GM10847 (cell line): ENCODE results near the gene GNL3.

Experiments used
- POLR2A ChIP-seq: IDR thresholded peaks from 2 replicates; pipeline ENCODE4 v1.6.1; 2011; ENCODE audit not compliant: insufficient read length; ENCODE audit errors: extremely low read depth

The GNL3 gene

GRCh38 chr3:52679811-52680210 is 6.0 kb upstream of the GNL3 start:
- TF ChIP-seq POLR2A = no peak

- TF ChIP-seq POLR2A = no peak
Observed at GRCh38 chr3:52681596-52681995, 4.2 kb upstream of the GNL3 start.

GRCh38 chr3:52682016-52682415 is 3.8 kb upstream of the GNL3 start:
- no peak for TF ChIP-seq POLR2A

- TF ChIP-seq POLR2A = no peak
Observed at GRCh38 chr3:52683611-52684010, 2.2 kb upstream of the GNL3 start.

GRCh38 chr3:52684184-52684583 is 1.6 kb upstream of the GNL3 start:
- no peak for TF ChIP-seq POLR2A

GRCh38 chr3:52685285-52685708 is 535 bp upstream of the GNL3 start:
- TF ChIP-seq POLR2A = no peak

- no peak for TF ChIP-seq POLR2A
Observed at GRCh38 chr3:52688266-52688665, 2.4 kb downstream of the GNL3 start.

GRCh38 chr3:52689151-52689550 is 3.3 kb downstream of the GNL3 start:
- no peak for TF ChIP-seq POLR2A

GRCh38 chr3:52690560-52690959 is 4.7 kb downstream of the GNL3 start:
- no peak for TF ChIP-seq POLR2A

GRCh38 chr3:52693071-52693470 is 7.2 kb downstream of the GNL3 start:
- no peak for TF ChIP-seq POLR2A

- no peak for TF ChIP-seq POLR2A
Observed at GRCh38 chr3:52694528-52695189, 8.8 kb downstream of the GNL3 start.

GRCh38 chr3:52695798-52696671 is 10.2 kb downstream of the GNL3 start:
- no peak for TF ChIP-seq POLR2A

- no peak for TF ChIP-seq POLR2A
Observed at GRCh38 chr3:52696830-52697631, 11.2 kb downstream of the GNL3 start.

- no peak for TF ChIP-seq POLR2A
Observed at GRCh38 chr3:52697632-52697965, 11.8 kb downstream of the GNL3 start.

GRCh38 chr3:52703341-52703740 is 17.5 kb downstream of the GNL3 start:
- no peak for TF ChIP-seq POLR2A

- TF ChIP-seq POLR2A = no peak
Observed at GRCh38 chr3:52704611-52705437, 19.0 kb downstream of the GNL3 start.

GRCh38 chr3:52705438-52705687 is 19.5 kb downstream of the GNL3 start:
- TF ChIP-seq POLR2A = no peak
